ENCODE measurements around the gene IGSF8.
A peak's percentile ranks its signal among the peaks of the same experiment; 100 is the strongest.

Gene IGSF8

DNA sequence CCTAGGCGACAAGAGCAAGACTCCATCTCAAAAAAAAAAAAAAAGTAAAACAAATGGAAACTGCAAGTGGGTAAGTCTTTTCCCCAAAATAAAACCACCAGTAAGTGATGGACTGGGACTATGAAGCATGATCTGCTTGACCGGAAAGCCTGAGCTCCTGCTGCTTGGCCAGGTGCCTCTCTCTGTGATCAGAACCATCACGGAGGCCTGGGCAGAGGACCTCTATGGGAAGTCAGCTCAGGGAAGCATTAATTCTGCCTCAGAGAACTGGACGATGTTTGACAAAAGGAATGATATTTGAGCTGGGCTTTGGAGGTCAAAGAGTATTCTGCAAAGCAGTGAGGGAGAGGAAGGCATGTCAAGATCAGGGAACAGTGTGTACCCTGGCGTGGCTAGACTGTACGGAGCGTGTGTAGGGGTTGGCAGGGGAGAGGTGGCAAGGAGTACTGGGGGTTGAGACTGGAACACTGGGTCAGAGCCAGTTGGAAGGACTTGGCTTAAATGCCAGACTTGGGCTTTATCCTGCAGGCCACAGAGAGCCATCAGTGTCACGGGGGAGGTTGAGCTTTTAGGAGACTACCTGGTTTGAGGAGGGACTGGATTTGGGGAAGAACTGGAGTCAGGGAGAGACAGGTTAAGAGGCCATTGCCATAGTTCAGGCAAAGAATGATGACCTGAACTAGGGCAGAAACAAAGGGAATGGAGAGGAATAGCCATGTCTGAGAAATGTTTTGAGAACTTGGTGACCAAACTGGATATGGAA lies 33.6 kb upstream of the IGSF8 start:
- no peak for DNase-seq (ENCODE audit: low read depth)
- no peak overlapping the region for H3K4me3 ChIP-seq (ENCODE audit: control insufficient read depth, low read depth, low read length)
- TF ChIP-seq, protein P1, sequence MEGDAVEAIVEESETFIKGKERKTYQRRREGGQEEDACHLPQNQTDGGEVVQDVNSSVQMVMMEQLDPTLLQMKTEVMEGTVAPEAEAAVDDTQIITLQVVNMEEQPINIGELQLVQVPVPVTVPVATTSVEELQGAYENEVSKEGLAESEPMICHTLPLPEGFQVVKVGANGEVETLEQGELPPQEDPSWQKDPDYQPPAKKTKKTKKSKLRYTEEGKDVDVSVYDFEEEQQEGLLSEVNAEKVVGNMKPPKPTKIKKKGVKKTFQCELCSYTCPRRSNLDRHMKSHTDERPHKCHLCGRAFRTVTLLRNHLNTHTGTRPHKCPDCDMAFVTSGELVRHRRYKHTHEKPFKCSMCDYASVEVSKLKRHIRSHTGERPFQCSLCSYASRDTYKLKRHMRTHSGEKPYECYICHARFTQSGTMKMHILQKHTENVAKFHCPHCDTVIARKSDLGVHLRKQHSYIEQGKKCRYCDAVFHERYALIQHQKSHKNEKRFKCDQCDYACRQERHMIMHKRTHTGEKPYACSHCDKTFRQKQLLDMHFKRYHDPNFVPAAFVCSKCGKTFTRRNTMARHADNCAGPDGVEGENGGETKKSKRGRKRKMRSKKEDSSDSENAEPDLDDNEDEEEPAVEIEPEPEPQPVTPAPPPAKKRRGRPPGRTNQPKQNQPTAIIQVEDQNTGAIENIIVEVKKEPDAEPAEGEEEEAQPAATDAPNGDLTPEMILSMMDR (conservative IDR thresholded peaks at IDR 0.05; ENCODE audit: control insufficient read depth, insufficient read depth, low read depth, low read length), result no peak

DNA sequence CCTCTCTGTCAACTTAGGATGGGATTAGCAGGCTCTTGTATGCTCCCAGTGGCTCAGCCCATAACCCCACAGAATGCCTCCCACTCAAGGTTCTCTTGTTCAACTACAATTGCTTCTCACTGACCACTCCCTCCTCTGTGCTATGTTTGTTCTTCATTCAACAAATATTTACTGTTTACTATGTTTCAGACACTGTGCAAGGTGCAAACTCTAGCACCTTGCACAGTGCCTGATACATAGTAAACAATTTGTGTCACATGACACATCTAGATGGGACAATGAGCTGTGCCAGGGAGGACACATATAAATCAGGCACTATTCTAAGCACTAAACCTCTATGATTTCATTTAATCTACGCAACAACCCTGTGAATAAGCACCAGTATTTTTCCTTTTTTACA lies 32.5 kb upstream of the IGSF8 start:
- no peak for DNase-seq (ENCODE audit: low read depth)
- TF ChIP-seq, protein P1 (conservative IDR thresholded peaks at IDR 0.05; ENCODE audit: control insufficient read depth, insufficient read depth, low read depth, low read length), result no peak
- no peak overlapping the region for H3K4me3 ChIP-seq (ENCODE audit: control insufficient read depth, low read depth, low read length)

DNA sequence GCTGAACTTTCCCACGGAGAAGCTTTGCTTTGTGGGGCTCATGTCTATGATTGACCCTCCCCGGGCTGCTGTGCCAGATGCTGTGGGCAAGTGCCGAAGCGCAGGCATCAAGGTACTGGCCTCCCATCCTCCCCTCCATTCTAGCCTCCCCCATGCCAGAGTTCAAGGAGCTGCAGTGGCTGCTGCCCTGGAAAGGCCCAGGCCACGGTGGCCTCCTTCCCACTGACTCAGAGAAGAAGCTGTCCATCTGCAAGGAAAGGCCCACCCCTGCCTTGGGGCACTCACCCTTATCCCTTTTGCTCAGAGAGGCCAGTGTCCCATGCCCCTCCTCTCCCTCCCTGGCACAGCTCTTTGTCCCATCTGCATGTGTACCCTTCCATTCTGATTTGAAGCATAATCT lies 32.1 kb upstream of the IGSF8 start:
- no peak for DNase-seq (ENCODE audit: low read depth)
- TF ChIP-seq, protein P1 (conservative IDR thresholded peaks at IDR 0.05; ENCODE audit: control insufficient read depth, insufficient read depth, low read depth, low read length), result no peak
- no peak overlapping the region for H3K4me3 ChIP-seq (ENCODE audit: control insufficient read depth, low read depth, low read length)

DNA sequence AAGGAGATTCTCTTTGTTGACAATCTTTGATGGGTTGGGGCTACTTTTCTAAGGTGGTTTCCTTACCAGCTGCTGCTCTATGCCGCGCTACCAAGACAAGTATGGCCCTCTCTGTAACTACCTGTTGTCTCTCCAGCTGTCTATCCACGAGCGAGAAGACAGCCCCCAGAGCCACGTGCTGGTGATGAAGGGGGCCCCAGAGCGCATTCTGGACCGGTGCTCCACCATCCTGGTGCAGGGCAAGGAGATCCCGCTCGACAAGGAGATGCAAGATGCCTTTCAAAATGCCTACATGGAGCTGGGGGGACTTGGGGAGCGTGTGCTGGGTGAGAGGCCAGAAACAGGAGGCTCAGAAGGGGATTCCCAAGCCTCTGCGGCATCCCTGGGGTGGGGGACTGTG lies 31.5 kb upstream of the IGSF8 start:
- TF ChIP-seq, protein P1 (conservative IDR thresholded peaks at IDR 0.05; ENCODE audit: control insufficient read depth, insufficient read depth, low read depth, low read length), result no peak
- H3K4me3 ChIP-seq (ENCODE audit: control insufficient read depth, low read depth, low read length), result no peak overlapping the region
- no peak for DNase-seq (ENCODE audit: low read depth)

DNA sequence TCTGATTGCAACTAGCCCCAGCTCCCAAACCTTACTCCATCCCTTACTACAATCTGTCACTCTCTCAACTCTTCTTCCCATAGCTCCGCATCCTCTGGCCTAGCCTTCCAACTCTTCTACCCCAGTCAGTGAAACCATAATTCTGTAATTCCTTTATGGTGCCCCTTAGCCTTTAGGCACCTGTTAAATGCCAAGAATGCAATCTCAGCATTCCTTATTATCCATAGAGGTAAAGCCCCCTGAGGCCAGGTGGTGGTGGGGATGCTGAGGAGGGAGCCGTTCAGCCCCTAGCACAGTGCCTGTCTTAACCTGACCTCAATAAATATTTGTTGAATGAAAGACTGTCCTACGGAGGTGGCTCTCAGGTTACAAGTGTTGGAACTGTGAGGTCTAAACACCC lies 31.1 kb upstream of the IGSF8 start:
- no peak overlapping the region for H3K4me3 ChIP-seq (ENCODE audit: control insufficient read depth, low read depth, low read length)
- TF ChIP-seq, protein P1 (conservative IDR thresholded peaks at IDR 0.05; ENCODE audit: control insufficient read depth, insufficient read depth, low read depth, low read length), result no peak
- no peak for DNase-seq (ENCODE audit: low read depth)

DNA sequence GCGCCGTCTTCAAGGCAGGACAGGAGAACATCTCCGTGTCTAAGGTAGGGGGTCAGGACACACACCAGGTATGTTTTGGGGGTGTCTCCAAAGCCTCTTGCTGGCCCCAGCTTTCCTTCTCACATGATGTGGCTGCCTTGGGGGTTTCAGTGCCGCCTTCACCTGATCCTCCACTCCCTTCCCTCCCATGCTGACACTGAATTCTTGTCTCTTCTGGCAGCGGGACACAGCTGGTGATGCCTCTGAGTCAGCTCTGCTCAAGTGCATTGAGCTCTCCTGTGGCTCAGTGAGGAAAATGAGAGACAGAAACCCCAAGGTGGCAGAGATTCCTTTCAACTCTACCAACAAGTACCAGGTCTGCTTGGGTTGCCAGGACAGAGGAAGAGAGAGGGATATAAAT lies 30.6 kb upstream of the IGSF8 start:
- H3K4me3 ChIP-seq (ENCODE audit: control insufficient read depth, low read depth, low read length), result no peak overlapping the region
- peak; percentile 16 for DNase-seq (ENCODE audit: low read depth)
- TF ChIP-seq, protein P1 (conservative IDR thresholded peaks at IDR 0.05; ENCODE audit: control insufficient read depth, insufficient read depth, low read depth, low read length), result no peak
